ENCODE results near the gene FTCD.
"Not testable (repeated sequence)": the region's sequence is repeated elsewhere in the genome, so short reads cannot be mapped to it uniquely, and the experiment has no call there.

Gene FTCD

GRCh38 chr21:46171585-46171984 lies 16.2 kb upstream of the FTCD start:
- no peak for DNase-seq

GRCh38 chr21:46170436-46171193 lies 15.2 kb upstream of the FTCD start:
- DNase-seq: not testable (repeated sequence)

GRCh38 chr21:46168659-46169386 lies 13.4 kb upstream of the FTCD start:
- DNase-seq: no peak

GRCh38 chr21:46168238-46168637 lies 12.9 kb upstream of the FTCD start:
- no peak for DNase-seq

GRCh38 chr21:46165098-46165497 lies 9.7 kb upstream of the FTCD start:
- no peak for DNase-seq

GRCh38 chr21:46163380-46163779 lies 8.0 kb upstream of the FTCD start:
- DNase-seq: no peak

GRCh38 chr21:46161633-46162592 lies 6.5 kb upstream of the FTCD start:
- DNase-seq: no peak

- DNase-seq: no peak
Observed at GRCh38 chr21:46160907-46161632, 5.7 kb upstream of the FTCD start.

- no peak for DNase-seq
Observed at GRCh38 chr21:46160657-46160906, 5.2 kb upstream of the FTCD start.

- DNase-seq: no peak
Observed at GRCh38 chr21:46159841-46160656, 4.7 kb upstream of the FTCD start.

- DNase-seq: no peak
Observed at GRCh38 chr21:46159390-46159789, 4.0 kb upstream of the FTCD start.

- no peak for DNase-seq
Observed at GRCh38 chr21:46158666-46159300, 3.4 kb upstream of the FTCD start.

GRCh38 chr21:46157987-46158451 lies 2.6 kb upstream of the FTCD start:
- DNase-seq: no peak

- no peak for DNase-seq
Observed at GRCh38 chr21:46157396-46157986, 2.1 kb upstream of the FTCD start.

GRCh38 chr21:46156678-46157077 lies 1.3 kb upstream of the FTCD start:
- DNase-seq: no peak

- DNase-seq: no peak
Observed at GRCh38 chr21:46156378-46156645, 933 bp upstream of the FTCD start.

GRCh38 chr21:46154955-46155513 lies 345 bp downstream of the FTCD start:
- DNase-seq: no peak

- no peak for DNase-seq
Observed at GRCh38 chr21:46154155-46154954, 1.0 kb downstream of the FTCD start.

GRCh38 chr21:46153247-46154154 lies 1.9 kb downstream of the FTCD start:
- DNase-seq: no peak
